ENCODE data around the gene STXBP5. TPM values are rescaled to one million over a fixed set of nuclear protein-coding genes. Genes with fewer than 3 reads are reported as not detected.
A peak's percentile ranks its signal among the peaks of the same experiment; 100 is the strongest.

STXBP5 gene
- total RNA-seq = 16.8 TPM
- long read RNA-seq, transcript STXBP5-201 (28 exons, 3,456 nt) = major isoform, 7 of 15 reads
- long read RNA-seq, partial matches to known transcripts = 3 of 15 reads
- long read RNA-seq, other reads (novel, unspliced or antisense) = 5 of 15 reads

- ATAC-seq = peak; percentile 8
- DNase-seq = peak; percentile 62
Observed at GRCh38 chr6:147204060-147204785, at the start of gene STXBP5. STXBP5 (plus strand) TSS chr6:147204417; CDS start chr6:147204533, 116 bp downstream.

GRCh38 chr6:147154454-147154853 lies 49.8 kb upstream of the STXBP5 start:
- ATAC-seq = no peak
- no peak for DNase-seq
- intact Hi-C loops (cut with micrococcal nuclease) = no loop called here

More at GRCh38 chr6:147204060-147204785, at the start of gene STXBP5:
- intact Hi-C loops (cut with micrococcal nuclease) = no loop called here

DNA sequence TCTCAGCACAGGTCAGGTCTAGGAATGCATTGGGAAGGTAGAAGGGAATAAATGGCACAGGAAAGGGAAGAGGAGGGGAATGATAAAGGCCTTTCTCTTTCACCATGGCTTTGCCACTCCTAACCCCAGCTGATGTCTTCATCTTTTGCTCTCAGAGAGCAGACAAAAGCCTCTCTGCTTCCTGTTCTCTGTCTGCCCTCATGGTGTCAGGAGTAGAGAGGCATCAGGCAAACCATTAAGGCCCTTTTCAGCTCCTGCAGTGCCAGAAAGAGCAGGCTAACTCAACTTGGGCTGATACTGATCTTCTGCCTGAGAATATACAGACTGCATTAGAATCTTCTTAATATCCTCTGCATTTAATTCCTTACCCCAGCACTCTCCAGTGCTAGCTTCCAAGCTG lies 48.0 kb upstream of the STXBP5 start:
- intact Hi-C loops (cut with micrococcal nuclease) = no loop called here
- DNase-seq (no peak), ATAC-seq (no peak)

- intact Hi-C loops (cut with micrococcal nuclease) = no loop called here
- no peak for ATAC-seq
Observed at GRCh38 chr6:147156799-147157382, 47.3 kb upstream of the STXBP5 start.

GRCh38 chr6:147157930-147158329 lies 46.3 kb upstream of the STXBP5 start:
- intact Hi-C loops (cut with micrococcal nuclease) = no loop called here
- ATAC-seq = no peak
- no peak for DNase-seq

More at GRCh38 chr6:147156799-147157382, 47.3 kb upstream of the STXBP5 start:
- DNase-seq = no peak

DNA sequence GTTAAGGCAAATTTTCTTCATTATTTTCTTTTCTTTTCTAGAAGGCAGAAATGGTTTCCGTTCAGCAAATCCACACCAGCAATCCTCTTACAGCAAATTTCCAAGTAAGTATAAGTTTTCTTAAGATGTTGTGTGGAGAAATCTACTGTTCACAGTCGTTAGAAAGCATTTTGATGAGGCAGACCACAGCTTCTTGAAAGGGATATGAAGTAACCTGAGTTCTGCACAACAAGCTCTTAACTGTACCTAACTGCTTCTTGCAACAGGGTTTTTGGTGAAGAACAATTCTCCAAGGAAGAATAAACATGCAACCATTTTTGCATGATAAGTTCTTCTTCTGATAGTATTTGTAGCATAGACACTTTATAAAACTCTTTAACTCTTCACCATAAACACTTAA lies 45.3 kb upstream of the STXBP5 start:
- intact Hi-C loops (cut with micrococcal nuclease) = no loop called here
- DNase-seq (no peak), ATAC-seq (no peak)

- ATAC-seq = no peak
- DNase-seq = no peak
- intact Hi-C loops (cut with micrococcal nuclease) = no loop called here
Observed at GRCh38 chr6:147159536-147160374, 44.5 kb upstream of the STXBP5 start.

- ATAC-seq (no peak), DNase-seq (no peak)
- intact Hi-C loops (cut with micrococcal nuclease) = no loop called here
Observed at GRCh38 chr6:147160593-147160992, 43.6 kb upstream of the STXBP5 start.

- intact Hi-C loops (cut with micrococcal nuclease) = no loop called here
- no peak for DNase-seq
- no peak for ATAC-seq
Observed at GRCh38 chr6:147161253-147161973, 42.8 kb upstream of the STXBP5 start.

- DNase-seq (no peak), ATAC-seq (no peak)
- intact Hi-C loops (cut with micrococcal nuclease) = no loop called here
Observed at GRCh38 chr6:147161974-147162495, 42.2 kb upstream of the STXBP5 start.

- DNase-seq = no peak
- intact Hi-C loops (cut with micrococcal nuclease) = no loop called here
- ATAC-seq = no peak
Observed at GRCh38 chr6:147164761-147165160, 39.5 kb upstream of the STXBP5 start.

DNA sequence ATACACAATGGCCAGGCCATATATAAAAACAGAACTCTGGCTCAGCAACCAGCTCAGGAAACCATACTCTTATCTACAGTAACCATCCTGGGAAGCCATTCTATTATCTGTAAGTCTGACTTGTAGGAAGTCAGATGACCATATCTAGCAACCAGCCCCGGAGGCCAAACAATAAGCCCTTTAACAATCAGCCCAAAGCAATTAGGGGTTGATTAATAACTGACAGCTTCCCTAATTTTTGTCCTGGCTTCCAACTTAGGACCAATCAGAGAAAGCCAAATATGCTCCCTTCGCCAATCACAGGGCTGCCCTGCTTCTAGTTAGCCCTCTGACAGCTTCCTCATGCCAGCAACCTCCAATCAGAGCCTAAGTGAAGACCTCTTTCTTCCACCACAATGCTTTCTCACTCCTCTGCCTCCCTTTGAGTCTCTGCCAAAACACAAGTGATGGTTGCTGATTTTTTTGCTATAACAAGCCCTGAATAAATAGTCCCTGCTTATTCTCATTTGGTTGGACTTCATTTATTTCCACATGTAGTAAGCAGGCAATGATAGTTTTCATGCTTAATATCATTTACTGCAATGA lies 37.8 kb upstream of the STXBP5 start:
- ATAC-seq = no peak
- DNase-seq = no peak
- intact Hi-C loops (cut with micrococcal nuclease) = no loop called here

DNA sequence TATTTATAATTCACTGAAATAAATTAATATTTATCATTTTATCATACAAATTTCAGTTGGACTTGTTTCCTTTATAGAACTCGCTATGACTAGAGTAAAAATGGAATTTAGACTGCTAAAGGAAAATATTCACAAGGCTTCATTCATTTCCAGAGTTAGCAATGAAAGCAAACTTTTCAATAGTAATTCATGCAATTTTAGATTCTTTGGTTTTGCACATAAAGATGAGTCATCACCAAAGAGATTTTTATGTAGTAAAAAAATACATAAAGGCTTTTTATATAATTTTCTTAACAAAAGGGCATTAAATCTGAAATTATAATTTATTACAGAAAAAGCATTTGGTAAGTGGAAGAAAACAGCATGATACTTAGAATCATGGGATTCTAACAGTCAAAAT lies 37.2 kb upstream of the STXBP5 start:
- DNase-seq (no peak), ATAC-seq (no peak)
- intact Hi-C loops (cut with micrococcal nuclease) = no loop called here

- ATAC-seq = no peak
- no peak for DNase-seq
- intact Hi-C loops (cut with micrococcal nuclease) = no loop called here
Observed at GRCh38 chr6:147167576-147168461, 36.4 kb upstream of the STXBP5 start.

DNA sequence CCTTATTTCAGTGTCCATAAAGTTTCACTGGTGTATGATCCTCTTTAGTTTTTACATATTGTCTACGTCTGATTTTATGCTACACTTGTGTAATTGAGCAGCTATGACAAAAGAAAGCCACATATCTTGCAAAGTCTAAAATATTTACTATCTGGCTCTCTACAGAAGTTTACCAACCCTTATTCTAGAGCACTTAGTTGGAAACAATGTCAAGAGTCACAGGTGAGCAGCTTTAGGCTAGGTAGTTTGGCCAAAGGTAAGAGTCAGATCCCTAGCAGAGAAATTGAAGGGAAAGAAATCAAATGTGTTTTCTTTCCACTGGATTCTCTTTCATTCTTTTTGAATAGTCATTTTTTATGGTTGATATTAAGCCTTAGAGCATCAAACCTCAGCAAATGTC lies 34.7 kb upstream of the STXBP5 start:
- intact Hi-C loops (cut with micrococcal nuclease) = no loop called here

DNA sequence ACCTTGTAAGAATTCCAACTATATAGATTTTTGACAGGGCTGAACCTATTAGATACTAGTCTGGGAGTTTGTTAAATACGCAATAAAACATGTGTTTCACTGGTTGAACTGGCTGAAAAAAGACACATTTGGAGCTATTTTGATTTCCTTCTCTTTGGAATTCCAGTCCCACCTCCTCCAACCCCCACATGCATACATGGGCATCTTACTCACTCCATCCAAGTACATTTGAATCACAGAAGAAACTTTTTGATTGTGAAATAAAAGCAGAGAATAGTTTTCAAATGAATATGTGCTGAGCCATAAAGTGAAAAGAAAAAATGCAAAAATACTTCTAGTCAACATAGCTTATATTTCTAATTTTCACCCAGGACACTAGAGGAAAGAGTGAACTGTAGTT lies 33.9 kb upstream of the STXBP5 start:
- intact Hi-C loops (cut with micrococcal nuclease) = no loop called here
- ATAC-seq = no peak
- no peak for DNase-seq

More for the DNA sequence above, 34.7 kb upstream of the STXBP5 start:
- DNase-seq (no peak), ATAC-seq (no peak)

- intact Hi-C loops (cut with micrococcal nuclease) = no loop called here
- no peak for ATAC-seq
Observed at GRCh38 chr6:147173140-147173539, 31.1 kb upstream of the STXBP5 start.

More at GRCh38 chr6:147173140-147173539, 31.1 kb upstream of the STXBP5 start:
- no peak for DNase-seq

Data from left ventricle myocardium superior (tissue), 1 donor.